ENCODE measurements around the gene EPAS1. TPM values are rescaled to one million over a fixed set of nuclear protein-coding genes. Genes with fewer than 3 reads are reported as not detected.

EPAS1 gene
- total and polyA plus RNA-seq, 4 donors: 26.2 to 193 (median 61.1) TPM

- DNase-seq (ENCODE audit: low spot score): no peak
- TF ChIP-seq MAX (IDR thresholded peaks at IDR 0.05): no peak
- TF ChIP-seq HNF4A (conservative IDR thresholded peaks at IDR 0.05): no peak
- no peak for TF ChIP-seq HNF4G (IDR thresholded peaks at IDR 0.05)
- TF ChIP-seq REST (IDR thresholded peaks at IDR 0.05): no peak
- no peak for TF ChIP-seq JUND (IDR thresholded peaks at IDR 0.05)
- no peak for TF ChIP-seq ATF3 (IDR thresholded peaks at IDR 0.05)
- no peak for TF ChIP-seq EGR1 (IDR thresholded peaks at IDR 0.05; ENCODE audit: low read depth in 2 of 2)
- no peak for TF ChIP-seq TAF1 (conservative IDR thresholded peaks at IDR 0.05)
- TF ChIP-seq GABPA (IDR thresholded peaks at IDR 0.05 in 1 of 2, conservative IDR thresholded peaks at IDR 0.05 in 1 of 2): no peak
- TF ChIP-seq SP1 (IDR thresholded peaks at IDR 0.05): no peak
- no peak for TF ChIP-seq ZBTB33 (IDR thresholded peaks at IDR 0.05)
- H3K27me3 ChIP-seq (ENCODE audit: control insufficient read depth in 4 of 4, insufficient read depth in 4 of 4, low read length in 3 of 4): no peaks in the 10 kb centered on the region
- H3K9me3 ChIP-seq (ENCODE audit: control insufficient read depth in 4 of 4, low read length in 3 of 4): no peaks in the 10 kb centered on the region
- H3K9ac ChIP-seq (ENCODE audit: low read depth in 1 of 2, low read length in 2 of 2): no peak overlapping the region
- WGBS: 97% methylated on average over 1 of the region's 1 CpG
- peak overlapping the region; percentile 33 to 82 for H3K27ac ChIP-seq (ENCODE audit: low read depth in 1 of 2, low read length in 2 of 2)
- H3K4me3 ChIP-seq (ENCODE audit: low read depth in 1 of 3, low read length in 3 of 3): no peak overlapping the region
- H3K4me1 ChIP-seq (ENCODE audit: control insufficient read depth in 4 of 4, insufficient read depth in 4 of 4, low read length in 3 of 4): peaks cover 33 to 89% (median 83%) of the 10 kb centered on the region in 4 donors
- no peaks in the 10 kb centered on the region for H3K36me3 ChIP-seq (ENCODE audit: control insufficient read depth in 4 of 4, insufficient read depth in 3 of 4, low read depth in 1 of 4, low read length in 3 of 4)
Measured at GRCh38 chr2:46328829-46329228, 31.6 kb downstream of the EPAS1 start.

GRCh38 chr2:46329340-46329739 lies 32.1 kb downstream of the EPAS1 start:
- no peak overlapping the region for H3K9ac ChIP-seq (ENCODE audit: low read depth in 1 of 2, low read length in 2 of 2)
- peaks cover 31 to 91% (median 86%) of the 10 kb centered on the region in 4 donors for H3K4me1 ChIP-seq (ENCODE audit: control insufficient read depth in 4 of 4, insufficient read depth in 4 of 4, low read length in 3 of 4)
- H3K4me3 ChIP-seq (ENCODE audit: low read depth in 1 of 3, low read length in 3 of 3): no peak overlapping the region
- H3K9me3 ChIP-seq (ENCODE audit: control insufficient read depth in 4 of 4, low read length in 3 of 4): no peaks in the 10 kb centered on the region
- peak overlapping the region; percentile 33 to 82 for H3K27ac ChIP-seq (ENCODE audit: low read depth in 1 of 2, low read length in 2 of 2)
- 81% methylated on average over 13 of the region's 13 CpGs for WGBS
- TF ChIP-seq TAF1 (conservative IDR thresholded peaks at IDR 0.05): no peak
- no peak for TF ChIP-seq EGR1 (IDR thresholded peaks at IDR 0.05; ENCODE audit: low read depth in 2 of 2)
- no peak for TF ChIP-seq JUND (IDR thresholded peaks at IDR 0.05)
- no peak for TF ChIP-seq FOXA1 (IDR thresholded peaks at IDR 0.05)
- DNase-seq (ENCODE audit: low spot score): no peak
- no peaks in the 10 kb centered on the region for H3K27me3 ChIP-seq (ENCODE audit: control insufficient read depth in 4 of 4, insufficient read depth in 4 of 4, low read length in 3 of 4)
- H3K36me3 ChIP-seq (ENCODE audit: control insufficient read depth in 4 of 4, insufficient read depth in 3 of 4, low read depth in 1 of 4, low read length in 3 of 4): no peaks in the 10 kb centered on the region

Measured in liver (tissue), 9 donors.